ENCODE measurements around the gene PRELP.

Gene PRELP

DNA sequence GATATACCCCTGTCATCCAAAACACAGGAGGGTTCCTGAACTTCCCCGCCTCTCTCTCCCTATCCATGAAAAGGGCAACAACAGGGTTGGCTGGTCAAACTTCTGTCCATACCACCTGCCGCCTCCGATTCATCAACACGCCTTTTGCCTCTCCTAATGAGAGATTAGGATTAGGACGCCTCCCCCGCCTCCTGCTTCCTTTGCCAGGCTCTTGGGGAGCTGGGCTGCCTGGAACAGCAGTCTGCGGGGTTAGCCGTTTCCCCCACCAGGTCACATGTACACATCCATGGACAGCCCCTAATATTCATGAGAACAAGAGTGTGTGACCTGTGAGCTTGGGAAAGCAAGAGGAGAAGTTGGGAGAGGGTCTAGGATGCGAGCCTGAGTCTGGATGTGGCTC, 16.1 kb downstream of the PRELP start:
- no peak for DNase-seq
- Histone ChIP-seq H3K9me2 (replicated peaks; ENCODE audit: insufficient read depth, low read length) (no peaks in the 10 kb centered on the region), H3K4me2 (ENCODE audit: low read depth, low read length) (no peak overlapping the region), H3K27ac (ENCODE audit: low read length) (no peak overlapping the region), H3K9ac (ENCODE audit: low read length) (no peak overlapping the region), H2AFZ (ENCODE audit: low read length) (no peak overlapping the region), H3K9me3 (replicated peaks; ENCODE audit: insufficient read depth, low read length) (no peaks in the 10 kb centered on the region), H3K79me2 (ENCODE audit: low read length) (no peaks in the 10 kb centered on the region), H3K27me3 (replicated peaks; ENCODE audit: insufficient read depth, low read length) (no peaks in the 10 kb centered on the region), H3K4me3 (ENCODE audit: low read length) (no peak overlapping the region), H3K36me3 (replicated peaks; ENCODE audit: insufficient read depth, low read length) (no peaks in the 10 kb centered on the region), H4K20me1 (ENCODE audit: insufficient read depth, low read length) (no peaks in the 10 kb centered on the region), H3F3A (ENCODE audit: insufficient read depth, low read length) (no peaks in the 10 kb centered on the region), H3K4me1 (ENCODE audit: low read length) (peaks cover 5% of the 10 kb centered on the region)
- TF ChIP-seq EZH2phosphoT487 (IDR thresholded peaks at IDR 0.05; ENCODE audit: low read length) (no peak), EZH2 (optimal IDR thresholded peaks at IDR 0.05; ENCODE audit: low read depth, low read length) (no peak)
- TF ChIP-seq, protein P1, sequence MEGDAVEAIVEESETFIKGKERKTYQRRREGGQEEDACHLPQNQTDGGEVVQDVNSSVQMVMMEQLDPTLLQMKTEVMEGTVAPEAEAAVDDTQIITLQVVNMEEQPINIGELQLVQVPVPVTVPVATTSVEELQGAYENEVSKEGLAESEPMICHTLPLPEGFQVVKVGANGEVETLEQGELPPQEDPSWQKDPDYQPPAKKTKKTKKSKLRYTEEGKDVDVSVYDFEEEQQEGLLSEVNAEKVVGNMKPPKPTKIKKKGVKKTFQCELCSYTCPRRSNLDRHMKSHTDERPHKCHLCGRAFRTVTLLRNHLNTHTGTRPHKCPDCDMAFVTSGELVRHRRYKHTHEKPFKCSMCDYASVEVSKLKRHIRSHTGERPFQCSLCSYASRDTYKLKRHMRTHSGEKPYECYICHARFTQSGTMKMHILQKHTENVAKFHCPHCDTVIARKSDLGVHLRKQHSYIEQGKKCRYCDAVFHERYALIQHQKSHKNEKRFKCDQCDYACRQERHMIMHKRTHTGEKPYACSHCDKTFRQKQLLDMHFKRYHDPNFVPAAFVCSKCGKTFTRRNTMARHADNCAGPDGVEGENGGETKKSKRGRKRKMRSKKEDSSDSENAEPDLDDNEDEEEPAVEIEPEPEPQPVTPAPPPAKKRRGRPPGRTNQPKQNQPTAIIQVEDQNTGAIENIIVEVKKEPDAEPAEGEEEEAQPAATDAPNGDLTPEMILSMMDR (IDR thresholded peaks at IDR 0.05; ENCODE audit: low read length) = no peak

DNA sequence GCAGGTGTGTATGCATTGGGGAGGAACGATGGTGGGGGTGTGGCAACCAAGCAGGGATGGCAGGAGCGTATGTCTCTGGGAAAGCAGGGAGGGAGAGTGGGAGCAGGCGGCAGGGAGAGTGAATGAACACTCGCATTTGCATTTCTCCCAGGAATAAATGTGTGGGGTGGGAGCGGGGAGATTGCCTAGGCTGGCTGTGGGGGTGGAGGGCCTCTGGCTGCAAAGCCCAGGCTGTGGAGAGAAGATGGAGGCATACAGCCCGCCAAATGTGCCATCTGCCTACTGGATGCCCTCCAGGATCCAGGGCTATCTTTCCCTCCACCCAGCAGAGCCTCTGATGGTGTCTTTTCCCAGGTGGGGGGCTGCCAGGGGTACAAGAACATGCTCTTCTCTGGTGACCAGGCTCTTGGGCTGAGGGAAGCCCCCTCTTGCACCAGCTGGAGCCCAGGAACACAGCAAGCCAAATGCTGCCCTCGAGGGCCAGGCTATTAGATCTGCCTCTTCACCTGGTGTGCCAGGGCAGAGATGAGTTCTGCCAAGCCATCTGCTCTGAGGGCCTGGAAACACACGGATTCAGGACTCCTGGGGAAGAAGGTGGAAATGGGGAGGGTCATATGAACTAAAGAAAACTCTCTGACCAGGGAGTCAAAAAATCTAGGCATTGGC, 16.6 kb downstream of the PRELP start:
- Histone ChIP-seq H3K79me2 (ENCODE audit: low read length) (no peaks in the 10 kb centered on the region), H3F3A (ENCODE audit: insufficient read depth, low read length) (no peaks in the 10 kb centered on the region), H4K20me1 (ENCODE audit: insufficient read depth, low read length) (no peaks in the 10 kb centered on the region), H3K27me3 (replicated peaks; ENCODE audit: insufficient read depth, low read length) (no peaks in the 10 kb centered on the region), H3K9ac (ENCODE audit: low read length) (no peak overlapping the region), H3K9me2 (replicated peaks; ENCODE audit: insufficient read depth, low read length) (no peaks in the 10 kb centered on the region), H3K4me2 (ENCODE audit: low read depth, low read length) (no peak overlapping the region), H3K4me3 (ENCODE audit: low read length) (no peak overlapping the region), H2AFZ (ENCODE audit: low read length) (no peak overlapping the region), H3K36me3 (replicated peaks; ENCODE audit: insufficient read depth, low read length) (no peaks in the 10 kb centered on the region), H3K9me3 (replicated peaks; ENCODE audit: insufficient read depth, low read length) (no peaks in the 10 kb centered on the region), H3K4me1 (ENCODE audit: low read length) (peaks cover 1% of the 10 kb centered on the region), H3K27ac (ENCODE audit: low read length) (no peak overlapping the region)
- TF ChIP-seq EZH2phosphoT487 (IDR thresholded peaks at IDR 0.05; ENCODE audit: low read length) (no peak), EZH2 (optimal IDR thresholded peaks at IDR 0.05; ENCODE audit: low read depth, low read length) (no peak)
- TF ChIP-seq, protein P1 (IDR thresholded peaks at IDR 0.05; ENCODE audit: low read length) = no peak
- no peak for DNase-seq

DNA sequence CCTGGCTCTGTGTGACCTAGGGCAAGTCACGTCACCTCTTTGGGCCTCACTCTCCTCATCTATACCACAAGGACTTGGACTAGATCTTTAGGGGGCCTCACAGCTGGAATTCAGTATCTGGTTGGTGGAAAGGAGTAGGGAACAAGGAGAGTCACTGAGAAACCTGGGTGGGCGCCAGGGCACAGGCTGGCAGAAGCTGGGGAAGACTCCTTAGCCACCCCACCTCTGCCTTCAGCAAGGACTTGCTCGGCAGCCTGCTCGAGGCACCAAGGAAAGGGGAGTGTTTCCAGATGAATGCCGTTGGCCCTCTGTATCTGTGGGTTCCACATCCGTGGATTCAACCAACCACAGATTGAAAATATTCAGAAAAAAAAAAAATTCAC, 17.1 kb downstream of the PRELP start:
- no peak overlapping the region for H3K4me2 ChIP-seq (ENCODE audit: low read depth, low read length)
- H3K79me2 ChIP-seq (ENCODE audit: low read length) = no peaks in the 10 kb centered on the region

More for the DNA sequence above, 17.1 kb downstream of the PRELP start:
- Histone ChIP-seq H3K36me3 (replicated peaks; ENCODE audit: insufficient read depth, low read length) (no peaks in the 10 kb centered on the region), H3K27me3 (replicated peaks; ENCODE audit: insufficient read depth, low read length) (no peaks in the 10 kb centered on the region), H3K9ac (ENCODE audit: low read length) (no peak overlapping the region), H3K4me1 (ENCODE audit: low read length) (no peaks in the 10 kb centered on the region), H3K9me3 (replicated peaks; ENCODE audit: insufficient read depth, low read length) (no peaks in the 10 kb centered on the region), H3K9me2 (replicated peaks; ENCODE audit: insufficient read depth, low read length) (no peaks in the 10 kb centered on the region), H3K4me3 (ENCODE audit: low read length) (no peak overlapping the region), H4K20me1 (ENCODE audit: insufficient read depth, low read length) (no peaks in the 10 kb centered on the region), H3F3A (ENCODE audit: insufficient read depth, low read length) (no peaks in the 10 kb centered on the region), H3K27ac (ENCODE audit: low read length) (no peak overlapping the region), H2AFZ (ENCODE audit: low read length) (no peak overlapping the region)
- no peak for TF ChIP-seq EZH2 (optimal IDR thresholded peaks at IDR 0.05; ENCODE audit: low read depth, low read length)
- TF ChIP-seq, protein P1 (IDR thresholded peaks at IDR 0.05; ENCODE audit: low read length) = no peak
- TF ChIP-seq EZH2phosphoT487 (IDR thresholded peaks at IDR 0.05; ENCODE audit: low read length) = no peak
- no peak for DNase-seq
